GM19455 (cell line): ENCODE results near the gene CEP97.
"Not testable (repeated sequence)": the region's sequence is repeated elsewhere in the genome, so short reads cannot be mapped to it uniquely, and the experiment has no call there.

ENCODE experiments used
- ATAC-seq: cut with Tn5 transposase; IDR thresholded peaks from one replicate; pipeline ENCODE4 v1.9.1; 2021; ENCODE audit not compliant: unreplicated experiment

Gene CEP97

DNA sequence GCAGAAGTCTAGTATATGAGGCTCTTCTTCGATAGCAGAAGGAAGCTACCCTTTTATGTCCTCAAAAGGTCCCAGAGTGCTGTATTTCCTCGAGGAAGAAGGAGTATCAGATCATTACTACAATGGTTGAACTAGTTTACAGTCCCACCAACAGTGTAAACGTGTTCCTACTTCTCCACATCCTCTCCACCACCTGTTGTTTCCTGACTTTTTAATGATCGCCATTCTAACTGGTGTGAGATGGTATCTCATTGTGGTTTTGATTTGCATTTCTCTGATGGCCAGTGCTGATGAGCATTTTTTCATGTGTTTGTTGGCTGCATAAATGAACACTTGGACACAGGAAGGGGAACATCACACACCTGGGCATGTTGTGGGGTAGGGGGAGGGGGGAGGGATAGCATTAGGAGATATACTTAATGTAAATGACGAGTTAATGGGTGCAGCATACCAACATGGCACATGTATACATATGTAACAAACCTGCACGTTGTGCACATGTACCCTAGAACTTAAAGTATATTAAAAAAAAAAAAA lies 53.4 kb downstream of the CEP97 start:
- not testable (repeated sequence) for ATAC-seq

- peak; percentile 8 for ATAC-seq
Observed at GRCh38 chr3:101778385-101779046, 54.1 kb downstream of the CEP97 start.

- ATAC-seq: peak; percentile 96
Observed at GRCh38 chr3:101779047-101779821, 54.8 kb downstream of the CEP97 start, which contains the start of gene NXPE3. Gene NXPE3 (plus strand): TSS chr3:101779211. CDS start chr3:101785597, 6,386 bp downstream.

DNA sequence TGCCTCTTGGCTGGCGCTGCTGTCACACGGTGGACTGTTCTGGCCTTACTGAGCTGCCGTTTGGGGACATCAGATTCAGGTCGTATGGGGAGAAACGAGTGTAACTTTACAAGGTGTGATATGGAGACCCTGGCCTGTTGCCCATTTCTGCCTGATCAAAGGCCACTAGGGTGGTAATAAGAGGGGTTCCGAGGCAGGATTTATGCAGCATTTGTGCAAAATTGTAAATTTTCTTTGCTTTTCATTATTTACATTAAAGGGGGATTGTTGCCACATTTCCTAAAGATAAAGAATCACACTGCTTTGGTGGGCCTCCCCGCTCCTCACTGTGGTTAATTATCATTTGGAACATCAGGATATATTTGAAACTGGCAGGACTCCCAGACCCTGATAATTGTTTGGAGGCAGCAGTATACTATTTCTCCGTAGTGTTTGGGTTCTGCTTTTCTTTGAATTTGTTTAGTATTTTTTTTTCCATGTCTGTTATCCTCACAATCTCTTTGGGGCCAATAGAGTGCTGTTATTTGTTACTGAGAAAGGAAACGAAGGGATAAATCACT lies 55.5 kb downstream of the CEP97 start:
- no peak for ATAC-seq

- ATAC-seq: no peak
Observed at GRCh38 chr3:101780661-101781060, 56.2 kb downstream of the CEP97 start.

- ATAC-seq: no peak
Observed at GRCh38 chr3:101781166-101781565, 56.8 kb downstream of the CEP97 start.

- ATAC-seq: no peak
Observed at GRCh38 chr3:101784855-101785613, 60.6 kb downstream of the CEP97 start.

GRCh38 chr3:101791778-101792177 lies 67.4 kb downstream of the CEP97 start:
- ATAC-seq: peak; percentile 99

DNA sequence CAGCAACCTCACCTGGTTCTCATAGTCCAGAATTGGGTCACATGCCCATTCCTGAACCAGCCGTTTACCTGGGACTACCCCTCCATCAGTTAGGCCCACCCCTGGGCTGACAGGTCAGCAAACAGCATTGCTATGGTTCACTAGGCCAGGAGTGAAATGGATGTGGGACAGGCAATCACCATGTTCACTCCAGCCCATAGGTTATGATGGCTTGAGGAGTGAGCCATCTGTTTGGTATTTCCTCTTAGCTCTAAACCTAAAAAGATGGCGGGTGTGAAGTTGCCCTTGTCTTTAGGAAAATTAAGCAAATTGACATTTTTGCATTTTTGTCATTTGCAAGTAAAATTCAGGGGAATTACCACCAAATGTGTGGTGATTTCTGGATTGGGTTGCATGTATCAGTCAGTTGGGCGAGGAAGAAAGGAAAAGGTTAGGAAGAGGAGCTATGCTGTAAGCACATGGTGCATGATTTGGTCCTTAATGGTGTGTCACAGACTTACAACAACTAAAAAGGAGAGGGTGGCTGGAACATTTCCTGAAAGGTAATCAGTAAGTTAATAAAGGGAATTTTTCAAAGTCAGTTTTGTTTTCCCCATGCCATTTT lies 71.8 kb downstream of the CEP97 start:
- no peak for ATAC-seq

GRCh38 chr3:101801174-101801573 lies 76.8 kb downstream of the CEP97 start:
- no peak for ATAC-seq

- no peak for ATAC-seq
Observed at GRCh38 chr3:101802179-101802578, 77.8 kb downstream of the CEP97 start.

DNA sequence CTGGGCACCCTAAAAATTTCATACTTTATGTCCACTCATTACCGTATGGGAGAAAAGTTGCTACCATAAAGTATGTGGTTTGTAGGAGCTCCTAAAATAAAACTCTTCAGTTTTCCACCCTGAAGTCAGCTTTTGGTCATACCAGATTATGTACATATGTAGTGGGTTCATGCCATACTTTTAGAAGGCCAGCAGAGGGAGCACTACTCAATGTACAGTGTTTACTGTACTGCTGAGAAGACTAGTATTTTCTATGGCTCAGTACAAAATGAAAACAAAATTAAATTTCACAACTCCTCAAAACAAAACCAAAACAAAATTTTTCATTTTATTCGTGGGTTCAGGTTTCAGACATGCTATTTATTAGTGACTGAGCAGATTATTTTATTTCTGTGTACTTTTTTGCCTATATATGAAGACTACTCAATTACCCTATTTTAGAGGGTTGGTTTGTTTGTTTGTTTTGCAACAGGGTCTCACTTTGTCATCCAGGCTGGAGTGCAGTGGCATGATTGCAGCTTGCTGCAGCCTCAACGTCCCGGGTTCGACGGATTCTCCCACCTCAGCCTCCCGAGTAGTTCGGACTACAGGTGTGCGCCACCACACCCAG lies 78.9 kb downstream of the CEP97 start:
- ATAC-seq: peak; percentile 97

DNA sequence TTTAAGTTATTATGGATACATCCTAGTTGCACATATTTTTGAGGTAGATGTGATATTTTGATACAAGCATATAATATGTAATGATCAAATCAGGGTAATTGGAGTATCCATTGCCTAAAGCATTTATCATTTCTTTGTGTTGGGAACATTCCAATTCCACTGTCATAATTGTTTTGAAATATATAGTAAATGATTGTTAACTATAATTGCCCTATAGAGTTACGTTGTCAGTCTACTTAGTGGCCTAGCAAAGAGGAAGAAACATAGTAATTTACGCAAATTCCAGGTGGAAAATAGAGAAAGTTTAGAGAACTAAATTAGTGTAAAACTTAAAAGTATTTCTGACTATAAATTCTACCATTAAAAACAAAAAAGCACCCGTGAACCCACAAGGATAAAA lies 79.5 kb downstream of the CEP97 start:
- no peak for ATAC-seq

- ATAC-seq: no peak
Observed at GRCh38 chr3:101806491-101806890, 82.1 kb downstream of the CEP97 start.

DNA sequence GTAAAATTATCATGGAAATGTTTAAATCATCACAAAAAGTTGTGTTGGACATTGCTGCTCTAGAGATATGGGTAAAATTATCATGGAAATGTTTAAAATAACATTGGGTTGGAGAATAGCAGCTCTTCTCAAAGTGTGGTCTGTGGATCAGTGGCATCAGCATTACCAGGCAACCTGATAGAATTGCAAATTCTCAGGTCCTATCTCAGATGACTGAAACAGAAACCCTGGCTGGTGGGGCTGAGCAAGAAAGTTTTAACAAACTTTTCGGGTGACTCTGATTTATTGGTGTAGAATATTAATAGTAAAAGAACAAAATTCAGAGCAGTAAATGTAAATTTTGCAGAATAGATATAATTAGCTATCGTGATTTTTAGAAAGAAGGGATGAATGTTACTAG lies 83.5 kb downstream of the CEP97 start:
- peak; percentile 67 for ATAC-seq

DNA sequence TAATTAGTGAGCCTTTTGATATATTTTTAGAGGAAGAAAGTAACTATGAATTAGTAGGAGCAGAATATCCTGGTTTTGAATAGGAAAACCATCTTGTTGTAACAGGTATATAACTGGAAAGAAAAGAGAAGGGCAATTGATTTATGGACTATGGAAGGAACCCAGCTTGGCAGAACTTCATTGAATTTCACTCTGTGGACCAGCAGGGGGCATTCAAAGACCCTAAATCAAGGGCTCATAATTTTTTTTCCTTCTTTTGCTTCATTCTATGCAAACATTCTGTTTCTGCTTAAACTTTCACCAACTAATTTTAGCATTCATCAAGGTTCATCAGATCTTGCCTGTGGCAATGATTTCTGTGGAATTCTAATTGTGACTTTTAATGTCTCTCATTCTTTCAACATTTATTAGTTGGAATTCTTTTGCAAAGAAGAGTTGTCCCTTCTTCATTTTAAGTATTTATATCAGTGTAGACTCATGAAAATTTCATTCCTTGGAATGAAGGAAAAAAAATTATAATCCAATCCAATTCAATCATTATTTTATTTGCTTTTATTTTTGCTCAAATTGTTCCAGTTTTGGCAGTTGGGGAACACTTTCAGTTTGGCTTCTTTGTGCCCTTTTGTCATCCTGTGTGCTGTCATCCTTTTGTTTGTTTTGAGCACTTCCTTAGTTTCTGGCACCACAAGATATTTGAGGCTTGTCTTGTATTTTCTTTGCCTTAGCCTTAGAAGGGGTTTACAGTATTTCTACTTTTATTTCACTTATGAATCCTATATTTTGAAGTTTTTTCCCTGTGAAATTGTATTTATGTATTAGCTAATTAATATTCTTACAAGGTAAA lies 85.0 kb downstream of the CEP97 start:
- no peak for ATAC-seq

DNA sequence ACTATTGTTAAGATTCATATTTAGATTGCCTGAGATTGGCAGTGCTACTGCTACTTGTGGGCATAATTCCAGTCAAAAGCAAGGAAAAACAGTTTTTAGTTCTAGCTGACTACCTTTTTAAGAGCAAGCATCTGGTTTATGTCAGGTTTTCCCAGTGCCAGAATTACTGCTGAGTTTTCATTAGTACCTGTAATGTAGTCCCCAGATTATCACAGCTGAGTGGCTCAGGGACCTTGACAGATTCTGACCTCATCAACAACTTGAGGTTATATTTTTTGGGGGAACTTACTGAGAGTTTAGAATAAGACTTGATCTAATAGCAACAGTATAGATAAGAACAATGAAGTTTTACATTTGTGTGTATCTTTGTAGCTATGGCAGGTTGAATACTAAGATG lies 85.6 kb downstream of the CEP97 start:
- no peak for ATAC-seq

GRCh38 chr3:101811875-101812274 lies 87.5 kb downstream of the CEP97 start:
- no peak for ATAC-seq

DNA sequence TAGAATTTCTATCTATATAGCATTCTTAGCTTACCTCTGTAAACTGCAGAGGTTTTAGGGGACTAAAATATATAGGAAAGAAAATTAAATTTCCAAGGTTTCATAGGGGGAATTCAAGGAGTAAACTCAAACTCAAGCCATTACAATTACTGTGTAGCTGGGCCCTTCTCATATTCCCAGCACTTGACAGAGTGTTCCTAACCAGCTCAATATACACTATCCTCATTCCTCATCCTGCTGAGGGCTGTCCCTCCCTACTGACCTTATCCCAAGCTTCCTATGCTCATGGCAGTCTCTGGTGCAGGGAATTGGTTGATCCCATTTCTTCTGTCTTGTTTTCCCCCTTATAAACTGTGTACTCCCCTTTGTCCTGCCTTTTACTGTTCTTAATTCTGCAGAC lies 88.5 kb downstream of the CEP97 start:
- ATAC-seq: no peak
